ENCODE results near the gene GALNT9.
"Not testable (repeated sequence)": the region's sequence is repeated elsewhere in the genome, so short reads cannot be mapped to it uniquely, and the experiment has no call there.

The GALNT9 gene

DNA sequence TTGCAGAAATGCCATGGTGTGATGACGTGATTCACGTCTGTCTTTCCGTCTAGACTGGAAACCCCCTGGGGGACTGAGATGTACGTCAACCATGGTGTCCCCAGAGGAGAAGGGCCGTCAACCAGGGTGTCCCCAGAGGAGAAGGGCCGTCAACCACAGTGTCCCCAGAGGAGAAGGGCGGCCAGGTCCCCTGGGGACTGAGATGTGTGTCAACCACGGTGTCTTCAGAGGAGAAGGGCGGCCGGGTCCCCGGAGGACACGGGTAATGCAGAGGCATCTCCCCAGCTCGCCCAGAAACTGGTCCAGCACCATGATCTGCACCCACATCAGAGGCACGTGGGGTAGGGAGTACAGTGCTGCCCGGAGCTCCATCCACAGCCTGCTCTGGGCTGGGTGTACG, 30.6 kb upstream of the GALNT9 start:
- Mint-ChIP-seq H3K36me3 (ENCODE audit: low read depth) (no peaks in the 10 kb centered on the region), H3K4me1 (peaks cover 16% of the 10 kb centered on the region), H3K9me3 (peaks cover 5% of the 10 kb centered on the region), H3K27me3 (ENCODE audit: low read depth, poor library complexity) (peaks cover 17% of the 10 kb centered on the region), H3K27ac (no peak overlapping the region), H3K4me3 (no peak overlapping the region)
- no peak for DNase-seq
- TF ChIP-seq, protein P1, sequence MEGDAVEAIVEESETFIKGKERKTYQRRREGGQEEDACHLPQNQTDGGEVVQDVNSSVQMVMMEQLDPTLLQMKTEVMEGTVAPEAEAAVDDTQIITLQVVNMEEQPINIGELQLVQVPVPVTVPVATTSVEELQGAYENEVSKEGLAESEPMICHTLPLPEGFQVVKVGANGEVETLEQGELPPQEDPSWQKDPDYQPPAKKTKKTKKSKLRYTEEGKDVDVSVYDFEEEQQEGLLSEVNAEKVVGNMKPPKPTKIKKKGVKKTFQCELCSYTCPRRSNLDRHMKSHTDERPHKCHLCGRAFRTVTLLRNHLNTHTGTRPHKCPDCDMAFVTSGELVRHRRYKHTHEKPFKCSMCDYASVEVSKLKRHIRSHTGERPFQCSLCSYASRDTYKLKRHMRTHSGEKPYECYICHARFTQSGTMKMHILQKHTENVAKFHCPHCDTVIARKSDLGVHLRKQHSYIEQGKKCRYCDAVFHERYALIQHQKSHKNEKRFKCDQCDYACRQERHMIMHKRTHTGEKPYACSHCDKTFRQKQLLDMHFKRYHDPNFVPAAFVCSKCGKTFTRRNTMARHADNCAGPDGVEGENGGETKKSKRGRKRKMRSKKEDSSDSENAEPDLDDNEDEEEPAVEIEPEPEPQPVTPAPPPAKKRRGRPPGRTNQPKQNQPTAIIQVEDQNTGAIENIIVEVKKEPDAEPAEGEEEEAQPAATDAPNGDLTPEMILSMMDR (IDR thresholded peaks at IDR 0.05), result no peak

GRCh38 chr12:132359551-132359950, 30.2 kb upstream of the GALNT9 start:
- TF ChIP-seq, protein P1 (IDR thresholded peaks at IDR 0.05), result no peak
- Mint-ChIP-seq H3K4me1 (peaks cover 16% of the 10 kb centered on the region), H3K9me3 (peaks cover 5% of the 10 kb centered on the region), H3K36me3 (ENCODE audit: low read depth) (no peaks in the 10 kb centered on the region), H3K4me3 (no peak overlapping the region), H3K27me3 (ENCODE audit: low read depth, poor library complexity) (peaks cover 20% of the 10 kb centered on the region), H3K27ac (no peak overlapping the region)
- no peak for DNase-seq

DNA sequence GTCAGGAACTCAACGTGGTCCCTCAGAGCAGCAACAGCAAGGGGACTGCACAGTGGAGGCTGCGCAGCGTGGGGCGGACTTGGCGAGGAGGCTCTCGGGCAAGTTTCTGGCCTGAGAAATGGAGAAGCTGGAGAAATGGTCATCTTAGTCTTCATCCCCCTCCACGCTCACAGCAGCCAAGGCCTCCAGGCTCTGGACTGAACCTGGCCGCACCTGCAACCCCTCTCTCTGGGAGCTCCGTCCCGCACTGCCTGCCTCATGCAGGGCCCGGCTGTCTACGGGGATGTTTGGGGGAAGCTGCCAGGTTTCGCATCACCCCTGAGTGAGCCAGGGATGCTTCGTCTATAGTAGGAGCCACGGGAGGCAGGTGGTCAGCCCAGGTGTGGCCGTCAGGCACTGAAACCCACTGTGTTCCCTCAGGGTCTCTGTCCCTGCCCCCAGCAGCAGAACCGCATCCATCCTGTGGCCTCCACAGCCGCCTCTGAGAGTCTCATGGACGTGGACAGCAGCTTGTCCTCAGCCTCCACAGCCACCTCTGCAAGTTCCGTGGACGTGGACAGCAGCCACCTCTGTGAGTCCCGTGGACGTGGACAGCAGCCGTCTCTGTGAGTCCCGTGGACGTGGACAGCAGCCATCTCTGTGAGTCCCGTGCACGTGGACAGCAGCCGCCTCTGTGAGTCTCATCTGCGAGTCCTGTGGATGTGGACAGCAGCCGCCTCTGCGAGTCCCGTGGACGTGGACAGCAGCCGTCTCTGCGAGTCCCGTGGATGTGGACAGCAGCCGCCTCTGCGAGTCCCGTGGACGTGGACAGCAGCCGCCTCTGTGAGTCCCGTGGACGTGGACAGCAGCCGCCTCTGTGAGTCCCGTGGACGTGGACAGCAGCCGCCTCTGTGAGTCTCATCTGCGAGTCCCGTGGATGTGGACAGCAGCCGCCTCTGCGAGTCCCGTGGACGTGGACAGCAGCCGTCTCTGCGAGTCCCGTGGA, 29.1 kb upstream of the GALNT9 start:
- not testable (repeated sequence) for DNase-seq; H3K27ac Mint-ChIP-seq; H3K9me3 Mint-ChIP-seq; H3K4me3 Mint-ChIP-seq; H3K36me3 Mint-ChIP-seq (ENCODE audit: low read depth)
- Mint-ChIP-seq H3K27me3 (ENCODE audit: low read depth, poor library complexity) (peaks cover 20% of the 10 kb centered on the region), H3K4me1 (peaks cover 23% of the 10 kb centered on the region)

DNA sequence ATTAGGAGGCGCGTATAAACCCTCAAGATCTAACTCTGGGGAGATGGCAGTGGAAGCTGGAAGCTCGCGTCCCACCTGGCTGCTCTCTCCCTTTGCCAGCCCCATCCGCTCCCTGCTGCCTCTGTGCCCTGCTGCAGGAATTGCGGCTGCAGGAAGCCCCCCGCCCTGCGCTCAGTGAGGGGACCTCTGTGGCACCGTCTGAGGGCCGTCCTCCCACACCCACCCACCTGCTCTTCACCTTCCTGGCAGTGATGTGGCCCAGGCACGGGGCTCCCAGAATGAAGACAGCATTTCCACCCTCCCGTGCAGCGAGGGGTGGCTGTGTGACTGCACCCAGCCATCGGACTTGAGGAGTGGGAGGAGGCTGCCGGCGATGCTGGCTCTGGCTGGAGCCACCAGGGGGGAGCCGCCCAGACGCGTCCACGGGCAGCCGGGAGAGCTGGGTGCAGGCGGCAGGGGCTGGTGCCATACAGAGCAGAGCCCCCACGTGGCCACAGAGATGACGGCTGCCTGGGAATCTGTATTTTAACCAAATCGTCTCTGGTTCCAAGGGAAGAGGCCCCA, 28.3 kb upstream of the GALNT9 start:
- TF ChIP-seq, protein P1 (IDR thresholded peaks at IDR 0.05), result no peak
- H3K27me3 Mint-ChIP-seq (ENCODE audit: low read depth, poor library complexity), result peaks cover 23% of the 10 kb centered on the region
- no peak for DNase-seq
- peaks cover 5% of the 10 kb centered on the region for H3K9me3 Mint-ChIP-seq
- H3K4me1 Mint-ChIP-seq, result peaks cover 19% of the 10 kb centered on the region
- no peak overlapping the region for H3K27ac Mint-ChIP-seq
- H3K4me3 Mint-ChIP-seq, result no peak overlapping the region
- H3K36me3 Mint-ChIP-seq (ENCODE audit: low read depth), result no peaks in the 10 kb centered on the region

GRCh38 chr12:132356691-132357622, 27.6 kb upstream of the GALNT9 start:
- peaks cover 19% of the 10 kb centered on the region for H3K4me1 Mint-ChIP-seq
- DNase-seq, result no peak
- no peaks in the 10 kb centered on the region for H3K36me3 Mint-ChIP-seq (ENCODE audit: low read depth)
- no peak overlapping the region for H3K4me3 Mint-ChIP-seq
- no peak overlapping the region for H3K27ac Mint-ChIP-seq
- peaks cover 5% of the 10 kb centered on the region for H3K9me3 Mint-ChIP-seq
- H3K27me3 Mint-ChIP-seq (ENCODE audit: low read depth, poor library complexity), result peaks cover 30% of the 10 kb centered on the region
- TF ChIP-seq, protein P1 (IDR thresholded peaks at IDR 0.05), result no peak

All from nephron progenitor cell (in vitro differentiated cells).